GM12875 (cell line): ENCODE measurements around the gene JAK1.
"Not testable (repeated sequence)": the region's sequence is repeated elsewhere in the genome, so short reads cannot be mapped to it uniquely, and the experiment has no call there.

Experiments
- H3K4me3 ChIP-seq: one replicate; pipeline ENCODE4 v1.5.1; 2011; ENCODE audit warnings: low read depth, low read length, control low read depth
- TF ChIP-seq, protein P1 (sequence below): IDR thresholded peaks from 2 replicates; pipeline ENCODE4 v1.5.1; 2011; ENCODE audit warnings: low read depth, mild to moderate bottlenecking, control low read depth, inconsistent platforms, low read length, moderate library complexity, borderline replicate concordance; ENCODE audit not compliant: insufficient read depth

The JAK1 gene

DNA sequence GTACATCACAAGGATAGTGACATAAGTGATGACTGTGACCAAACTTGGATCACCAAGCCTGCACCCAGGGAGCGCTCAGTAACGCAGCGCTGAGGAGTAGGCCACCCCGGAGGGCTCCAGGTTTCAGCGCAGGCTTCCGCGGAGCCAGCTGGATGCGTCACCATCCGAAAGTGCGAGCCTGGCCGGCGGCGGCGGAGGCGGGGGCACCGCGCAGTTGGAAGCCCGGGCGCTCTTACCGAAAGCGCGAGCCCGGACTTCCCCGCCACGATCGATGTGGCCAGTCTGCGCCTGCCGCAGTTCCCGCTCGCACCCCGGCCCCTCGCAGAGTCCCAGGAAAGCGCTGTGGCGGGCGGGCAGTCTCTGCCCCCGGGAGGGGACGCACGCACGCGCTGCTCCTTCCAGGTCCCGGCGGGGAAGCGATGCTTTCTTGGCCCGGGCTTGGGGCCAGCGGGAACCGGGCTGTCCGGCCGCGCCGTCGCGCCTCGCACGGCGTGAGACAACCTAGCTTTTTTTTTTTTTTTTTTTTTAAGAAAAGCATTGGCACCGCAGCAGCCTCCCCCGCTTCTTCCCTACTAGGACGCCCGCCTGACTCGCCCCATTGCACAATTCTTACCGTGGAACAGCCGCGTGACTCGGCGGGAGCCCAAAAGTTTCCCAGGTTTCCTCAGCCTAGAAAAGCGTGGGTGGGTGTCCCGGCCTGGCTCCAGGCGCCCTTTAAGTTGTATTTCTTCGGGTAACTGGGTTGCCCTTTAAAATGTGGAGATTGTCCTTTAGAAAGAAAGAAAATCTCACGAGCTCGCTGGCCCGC lies 36.4 kb upstream of the JAK1 start:
- H3K4me3 ChIP-seq = peak overlapping the region; percentile 44
- TF ChIP-seq, protein P1, sequence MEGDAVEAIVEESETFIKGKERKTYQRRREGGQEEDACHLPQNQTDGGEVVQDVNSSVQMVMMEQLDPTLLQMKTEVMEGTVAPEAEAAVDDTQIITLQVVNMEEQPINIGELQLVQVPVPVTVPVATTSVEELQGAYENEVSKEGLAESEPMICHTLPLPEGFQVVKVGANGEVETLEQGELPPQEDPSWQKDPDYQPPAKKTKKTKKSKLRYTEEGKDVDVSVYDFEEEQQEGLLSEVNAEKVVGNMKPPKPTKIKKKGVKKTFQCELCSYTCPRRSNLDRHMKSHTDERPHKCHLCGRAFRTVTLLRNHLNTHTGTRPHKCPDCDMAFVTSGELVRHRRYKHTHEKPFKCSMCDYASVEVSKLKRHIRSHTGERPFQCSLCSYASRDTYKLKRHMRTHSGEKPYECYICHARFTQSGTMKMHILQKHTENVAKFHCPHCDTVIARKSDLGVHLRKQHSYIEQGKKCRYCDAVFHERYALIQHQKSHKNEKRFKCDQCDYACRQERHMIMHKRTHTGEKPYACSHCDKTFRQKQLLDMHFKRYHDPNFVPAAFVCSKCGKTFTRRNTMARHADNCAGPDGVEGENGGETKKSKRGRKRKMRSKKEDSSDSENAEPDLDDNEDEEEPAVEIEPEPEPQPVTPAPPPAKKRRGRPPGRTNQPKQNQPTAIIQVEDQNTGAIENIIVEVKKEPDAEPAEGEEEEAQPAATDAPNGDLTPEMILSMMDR = no peak

DNA sequence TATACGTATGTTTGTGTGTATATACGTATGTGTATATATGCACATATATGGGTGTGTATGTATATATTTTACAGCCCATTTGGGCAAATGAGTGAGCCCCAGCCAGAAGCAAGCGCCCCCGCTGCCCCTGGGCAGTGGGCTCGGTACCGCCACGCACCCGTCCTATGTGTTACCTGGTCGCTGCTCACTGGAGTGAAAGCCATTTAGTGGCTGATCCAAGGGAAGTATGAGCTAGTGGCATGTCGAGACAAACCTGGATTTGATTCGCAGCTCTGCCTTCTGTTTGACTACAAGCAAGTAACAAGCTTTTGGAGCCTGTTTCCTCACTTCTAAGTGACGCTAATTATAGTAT lies 35.8 kb upstream of the JAK1 start:
- TF ChIP-seq, protein P1 = no peak
- peak overlapping the region; percentile 44 for H3K4me3 ChIP-seq

DNA sequence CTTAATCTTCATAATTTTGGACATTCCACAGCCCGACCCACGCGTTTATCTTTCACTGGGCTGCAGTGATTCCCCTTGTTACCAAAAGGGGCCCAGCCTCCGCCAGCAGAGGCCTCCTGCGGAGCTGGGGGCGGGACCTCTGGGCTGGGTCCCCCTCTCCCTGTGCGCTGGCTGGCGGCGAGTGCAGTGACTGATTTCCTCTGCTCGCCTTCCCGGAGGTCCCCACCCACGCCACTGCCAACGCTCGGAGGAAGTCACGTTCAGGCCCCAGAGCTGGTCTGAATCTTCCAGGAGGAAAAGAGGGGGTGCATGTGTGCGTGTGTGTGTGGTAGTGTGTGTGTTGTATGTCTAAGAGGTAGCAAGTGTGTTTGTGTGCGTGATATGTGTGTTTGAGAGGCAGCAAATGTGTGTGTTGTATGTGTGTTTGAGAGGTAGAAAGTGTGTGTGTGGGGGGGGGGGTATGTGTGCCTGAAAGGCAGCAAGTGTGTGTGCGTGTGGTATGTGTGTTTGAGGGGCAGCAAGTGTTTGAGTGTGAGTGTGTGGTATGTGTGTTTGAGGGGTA lies 35.0 kb upstream of the JAK1 start:
- H3K4me3 ChIP-seq = no peak overlapping the region
- TF ChIP-seq, protein P1 = no peak

DNA sequence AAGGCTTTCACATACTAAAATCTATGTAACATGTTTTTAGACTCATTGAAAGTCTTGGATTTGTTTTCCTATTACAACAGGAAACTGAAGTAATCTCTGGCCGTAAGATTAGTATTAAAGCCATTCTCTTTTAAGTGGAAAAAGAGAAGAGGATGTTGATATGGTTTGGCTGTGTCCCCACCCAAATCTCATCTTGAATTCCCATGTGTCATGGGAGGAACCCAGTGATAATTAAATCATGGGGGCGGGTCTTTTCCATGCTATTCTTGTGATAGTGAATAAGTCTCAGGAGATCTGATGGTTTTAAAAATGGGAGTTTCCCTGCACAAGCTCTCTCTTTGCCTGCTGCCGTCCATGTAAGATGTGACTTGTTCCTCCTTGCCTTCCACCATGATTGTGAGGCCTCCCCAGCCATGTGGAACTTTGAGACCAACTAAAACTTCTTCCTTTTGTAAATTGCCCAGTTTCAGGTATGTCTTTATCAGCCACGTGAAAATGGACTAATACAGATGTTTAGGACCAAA lies 32.1 kb upstream of the JAK1 start:
- not testable (repeated sequence) for H3K4me3 ChIP-seq

DNA sequence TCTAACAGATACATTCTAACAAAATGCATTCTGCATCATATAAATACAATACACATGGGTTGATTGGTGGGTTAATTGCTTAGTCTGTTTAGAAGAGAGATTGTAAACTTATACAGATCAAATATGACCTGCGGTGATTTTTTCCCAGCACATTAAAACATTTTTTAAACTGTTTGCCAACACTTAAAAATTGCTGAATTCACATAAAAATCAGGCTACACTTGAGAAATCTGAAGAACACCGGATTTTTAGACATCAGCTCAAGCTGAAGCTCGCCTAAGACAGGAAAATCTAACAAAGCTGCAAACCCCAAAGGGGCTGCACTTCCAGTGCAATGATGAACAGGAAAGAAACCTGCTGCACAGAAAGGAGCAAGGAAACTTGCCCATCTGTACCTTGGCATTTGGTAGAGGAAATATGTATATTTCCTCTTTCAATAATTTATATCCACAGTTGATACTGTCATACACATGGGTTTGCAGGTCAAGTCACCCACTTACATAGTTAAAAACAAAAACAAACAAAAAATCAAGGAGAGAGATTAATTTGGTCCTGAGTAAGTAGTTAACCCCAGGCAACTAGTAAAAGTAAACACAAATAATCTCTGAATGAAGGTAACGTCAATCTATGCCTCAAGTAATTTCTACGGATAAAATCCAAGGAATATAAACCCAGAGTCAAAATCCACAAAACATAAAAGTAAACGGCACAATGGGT lies 30.4 kb upstream of the JAK1 start:
- H3K4me3 ChIP-seq = no peak overlapping the region
- TF ChIP-seq, protein P1 = no peak

DNA sequence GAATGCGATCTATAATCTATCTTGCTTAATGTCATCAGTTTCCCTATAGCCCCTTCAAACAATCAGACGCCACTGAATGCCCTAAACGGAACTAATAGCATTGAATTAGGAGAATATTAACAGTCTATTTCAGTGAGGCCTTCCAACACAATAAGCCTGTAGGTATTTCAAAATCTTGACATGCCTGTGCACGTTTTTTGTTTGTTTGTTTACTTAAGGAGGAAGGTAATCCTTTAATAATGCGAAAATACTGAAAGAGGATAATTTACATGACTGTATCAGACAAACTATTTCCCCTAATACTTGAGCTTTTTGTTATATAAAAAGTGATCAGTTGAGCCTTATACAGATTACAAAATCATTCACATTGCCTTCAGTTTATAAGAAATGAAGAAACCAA lies 29.0 kb upstream of the JAK1 start:
- no peak overlapping the region for H3K4me3 ChIP-seq
- TF ChIP-seq, protein P1 = no peak

DNA sequence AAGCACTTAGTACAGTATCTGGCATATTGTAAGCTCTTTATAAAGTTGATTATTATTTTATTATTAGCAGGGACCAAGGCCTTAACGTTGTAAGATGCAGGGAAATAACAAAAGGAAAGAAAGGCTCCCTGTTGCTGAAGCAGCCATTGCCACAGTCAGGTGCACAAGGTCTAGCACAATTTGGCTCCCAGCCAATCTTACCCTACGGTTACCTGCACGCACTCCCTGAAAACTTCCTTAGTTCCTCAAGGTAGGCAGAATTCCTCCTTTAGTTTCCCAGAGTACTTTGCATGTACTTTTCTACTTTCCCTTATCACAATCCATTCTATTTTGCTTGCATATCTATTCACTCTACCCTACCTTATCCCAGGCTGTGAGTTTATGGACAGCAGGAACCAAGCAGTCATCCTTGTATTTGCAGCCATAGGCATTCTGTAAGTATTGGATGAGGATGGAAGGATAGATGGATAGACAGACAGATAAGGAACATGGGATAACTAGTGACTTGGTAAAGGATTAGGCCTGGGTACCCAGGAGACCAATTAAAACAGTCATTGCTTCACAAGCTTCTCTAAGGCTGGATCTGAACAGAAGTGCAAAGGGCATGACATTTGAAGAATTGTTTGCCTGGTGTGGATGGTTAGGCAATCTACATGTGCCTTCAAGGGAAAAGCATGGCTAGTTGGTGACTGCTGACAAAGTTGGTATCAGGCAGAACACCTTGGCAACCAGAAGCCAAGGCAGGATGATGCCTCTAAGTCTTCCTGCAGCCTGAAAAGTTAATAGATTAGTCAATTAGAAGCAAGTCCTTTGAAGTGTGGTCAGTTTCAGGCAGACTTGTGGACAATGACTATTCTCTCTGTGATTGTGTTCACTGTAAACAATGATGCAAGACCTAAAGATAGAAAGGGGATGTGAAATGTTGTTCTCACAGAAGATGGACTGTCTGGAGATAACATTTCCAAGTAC lies 20.8 kb upstream of the JAK1 start:
- TF ChIP-seq, protein P1 = no peak
- H3K4me3 ChIP-seq = no peak overlapping the region
